HG02852 (cell line): ENCODE results near the gene COL6A1.

ENCODE experiments used
- ATAC-seq: cut with Tn5 transposase; IDR thresholded peaks from one replicate; pipeline ENCODE4 v1.9.1; 2021; ENCODE audit warnings: mild to moderate bottlenecking, moderate library complexity; ENCODE audit not compliant: unreplicated experiment

Gene COL6A1

GRCh38 chr21:45981151-45982091, at the start of gene COL6A1:
COL6A1 (plus strand) TSS chr21:45981770; CDS start chr21:45981851, 81 bp downstream.
- no peak for ATAC-seq

GRCh38 chr21:45932922-45933502, 48.6 kb upstream of the COL6A1 start:
- ATAC-seq = no peak

- ATAC-seq = no peak
Measured at GRCh38 chr21:45934085-45934484, 47.5 kb upstream of the COL6A1 start.

- no peak for ATAC-seq
Measured at GRCh38 chr21:45934554-45934953, 47.0 kb upstream of the COL6A1 start.

- no peak for ATAC-seq
Measured at GRCh38 chr21:45935628-45936027, 45.9 kb upstream of the COL6A1 start.

- ATAC-seq = no peak
Measured at GRCh38 chr21:45937721-45938452, 43.7 kb upstream of the COL6A1 start.

- no peak for ATAC-seq
Measured at GRCh38 chr21:45938453-45938755, 43.2 kb upstream of the COL6A1 start.

GRCh38 chr21:45938811-45939520, 42.6 kb upstream of the COL6A1 start:
- no peak for ATAC-seq

- ATAC-seq = no peak
Measured at GRCh38 chr21:45939521-45940045, 42.0 kb upstream of the COL6A1 start.

- ATAC-seq = no peak
Measured at GRCh38 chr21:45940091-45940490, 41.5 kb upstream of the COL6A1 start.

GRCh38 chr21:45940621-45941337, 40.8 kb upstream of the COL6A1 start:
- no peak for ATAC-seq

GRCh38 chr21:45941338-45941710, 40.2 kb upstream of the COL6A1 start:
- no peak for ATAC-seq

- no peak for ATAC-seq
Measured at GRCh38 chr21:45941717-45942546, 39.6 kb upstream of the COL6A1 start.

GRCh38 chr21:45942755-45943629, 38.6 kb upstream of the COL6A1 start:
- no peak for ATAC-seq

- no peak for ATAC-seq
Measured at GRCh38 chr21:45943630-45944540, 37.7 kb upstream of the COL6A1 start.

- ATAC-seq = no peak
Measured at GRCh38 chr21:45944601-45945000, 37.0 kb upstream of the COL6A1 start.

GRCh38 chr21:45945066-45945867, 36.3 kb upstream of the COL6A1 start:
- ATAC-seq = no peak
